DOHH2 (cell line): ENCODE data around the gene OTC.

Experiments
- EZH2phosphoT487 ChIP-seq: fragments of 200-600 bp; sonication (generic); IDR thresholded peaks from 2 replicates; pipeline ENCODE4 v1.6.1; 2017; ENCODE audit warnings: borderline replicate concordance, mild to moderate bottlenecking, antibody characterized with exemption, low read length, moderate library complexity, mixed read lengths
- TF ChIP-seq, protein P1 (sequence below): fragments of 200-600 bp; sonication (generic); IDR thresholded peaks from one replicate; pipeline ENCODE4 v1.5.1; 2014; ENCODE audit warnings: antibody characterized with exemption, mild to moderate bottlenecking, low read depth, low read length; ENCODE audit not compliant: poor library complexity, severe bottlenecking

GRCh38 chrX:38320819-38321218, 31.6 kb upstream of the OTC start:
- TF ChIP-seq, protein P1, sequence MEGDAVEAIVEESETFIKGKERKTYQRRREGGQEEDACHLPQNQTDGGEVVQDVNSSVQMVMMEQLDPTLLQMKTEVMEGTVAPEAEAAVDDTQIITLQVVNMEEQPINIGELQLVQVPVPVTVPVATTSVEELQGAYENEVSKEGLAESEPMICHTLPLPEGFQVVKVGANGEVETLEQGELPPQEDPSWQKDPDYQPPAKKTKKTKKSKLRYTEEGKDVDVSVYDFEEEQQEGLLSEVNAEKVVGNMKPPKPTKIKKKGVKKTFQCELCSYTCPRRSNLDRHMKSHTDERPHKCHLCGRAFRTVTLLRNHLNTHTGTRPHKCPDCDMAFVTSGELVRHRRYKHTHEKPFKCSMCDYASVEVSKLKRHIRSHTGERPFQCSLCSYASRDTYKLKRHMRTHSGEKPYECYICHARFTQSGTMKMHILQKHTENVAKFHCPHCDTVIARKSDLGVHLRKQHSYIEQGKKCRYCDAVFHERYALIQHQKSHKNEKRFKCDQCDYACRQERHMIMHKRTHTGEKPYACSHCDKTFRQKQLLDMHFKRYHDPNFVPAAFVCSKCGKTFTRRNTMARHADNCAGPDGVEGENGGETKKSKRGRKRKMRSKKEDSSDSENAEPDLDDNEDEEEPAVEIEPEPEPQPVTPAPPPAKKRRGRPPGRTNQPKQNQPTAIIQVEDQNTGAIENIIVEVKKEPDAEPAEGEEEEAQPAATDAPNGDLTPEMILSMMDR, result no peak
- TF ChIP-seq EZH2phosphoT487, result no peak
